ENCODE data around the gene TXNRD1. TPM values are rescaled to one million over a fixed set of nuclear protein-coding genes. Genes with fewer than 3 reads are reported as not detected.

The TXNRD1 gene
- total and polyA plus RNA-seq, 4 donors, result 97.7 to 140 (median 117) TPM

GRCh38 chr12:104175726-104176247 is 39.8 kb upstream of the TXNRD1 start:
- Histone ChIP-seq H3K9me3 (ENCODE audit: control insufficient read depth, low read length) (no peaks in the 10 kb centered on the region), H3K27me3 (ENCODE audit: control insufficient read depth in 1 of 2, insufficient read depth in 2 of 2, low read length in 1 of 2) (no peaks in the 10 kb centered on the region), H3K4me3 (ENCODE audit: low read length in 2 of 2) (no peak overlapping the region), H3K27ac (ENCODE audit: low read depth in 1 of 2, low read length in 2 of 2) (no peak overlapping the region), H3K4me1 (ENCODE audit: control insufficient read depth in 1 of 2, insufficient read depth in 2 of 2, low read length in 2 of 2) (peaks cover 0 to 3% of the 10 kb centered on the region in 2 donors), H3K36me3 (ENCODE audit: control insufficient read depth in 1 of 2, insufficient read depth in 2 of 2, low read length in 1 of 2) (no peaks in the 10 kb centered on the region)
- ATAC-seq (ENCODE audit: low FRiP score) (no peak), DNase-seq (no peak)
- intact Hi-C loops (cut with DNase I), result loop anchor here (5.0 kb wide), 2 partner anchors 33 to 38 kb away; partner anchors contain the start of gene NFYB (in 1 of the 2)
- 86 to 94% methylated on average over 10 of the region's 10 CpGs for WGBS, 2 donors

GRCh38 chr12:104177336-104177662 is 38.3 kb upstream of the TXNRD1 start:
- DNase-seq, result no peak
- 12 to 13% methylated on average over 2 of the region's 2 CpGs for WGBS, 2 donors
- ATAC-seq (ENCODE audit: low FRiP score), result no peak
- intact Hi-C loops (cut with DNase I), result loop anchor here (5.0 kb wide), 2 partner anchors 35 to 40 kb away; partner anchors contain the start of gene NFYB (in 1 of the 2)
- H3K4me3 ChIP-seq (ENCODE audit: low read length in 2 of 2), result no peak overlapping the region
- H3K36me3 ChIP-seq (ENCODE audit: control insufficient read depth in 1 of 2, insufficient read depth in 2 of 2, low read length in 1 of 2), result no peaks in the 10 kb centered on the region
- no peaks in the 10 kb centered on the region for H3K9me3 ChIP-seq (ENCODE audit: control insufficient read depth, low read length)
- H3K27ac ChIP-seq (ENCODE audit: low read depth in 1 of 2, low read length in 2 of 2), result no peak overlapping the region
- peaks cover 0 to 5% of the 10 kb centered on the region in 2 donors for H3K4me1 ChIP-seq (ENCODE audit: control insufficient read depth in 1 of 2, insufficient read depth in 2 of 2, low read length in 2 of 2)
- no peaks in the 10 kb centered on the region for H3K27me3 ChIP-seq (ENCODE audit: control insufficient read depth in 1 of 2, insufficient read depth in 2 of 2, low read length in 1 of 2)

GRCh38 chr12:104177663-104178501 is 37.7 kb upstream of the TXNRD1 start:
- Histone ChIP-seq H3K9me3 (ENCODE audit: control insufficient read depth, low read length) (no peaks in the 10 kb centered on the region), H3K4me3 (ENCODE audit: low read length in 2 of 2) (no peak overlapping the region), H3K27ac (ENCODE audit: low read depth in 1 of 2, low read length in 2 of 2) (peak overlapping the region in 1 of 2 donors; percentile 62), H3K4me1 (ENCODE audit: control insufficient read depth in 1 of 2, insufficient read depth in 2 of 2, low read length in 2 of 2) (peaks cover 0 to 5% of the 10 kb centered on the region in 2 donors), H3K27me3 (ENCODE audit: control insufficient read depth in 1 of 2, insufficient read depth in 2 of 2, low read length in 1 of 2) (no peaks in the 10 kb centered on the region), H3K36me3 (ENCODE audit: control insufficient read depth in 1 of 2, insufficient read depth in 2 of 2, low read length in 1 of 2) (no peaks in the 10 kb centered on the region)
- ATAC-seq (ENCODE audit: low FRiP score), result peak; percentile 89
- 24 to 26% methylated on average over 8 of the region's 8 CpGs for WGBS, 2 donors
- peak; percentile 87 to 88 for DNase-seq
- intact Hi-C loops (cut with DNase I), result loop anchor here (5.0 kb wide), 2 partner anchors 36 to 41 kb away; partner anchors contain the start of gene NFYB (in 1 of the 2)

- no peak overlapping the region for H3K4me3 ChIP-seq (ENCODE audit: low read length in 2 of 2)
- no peaks in the 10 kb centered on the region for H3K9me3 ChIP-seq (ENCODE audit: control insufficient read depth, low read length)
- ATAC-seq (ENCODE audit: low FRiP score), result no peak
- peak overlapping the region in 1 of 2 donors; percentile 64 for H3K27ac ChIP-seq (ENCODE audit: low read depth in 1 of 2, low read length in 2 of 2)
- WGBS, 2 donors, result 62 to 79% methylated on average over 5 of the region's 5 CpGs
- H3K36me3 ChIP-seq (ENCODE audit: control insufficient read depth in 1 of 2, insufficient read depth in 2 of 2, low read length in 1 of 2), result no peaks in the 10 kb centered on the region
- peaks cover 0 to 5% of the 10 kb centered on the region in 2 donors for H3K4me1 ChIP-seq (ENCODE audit: control insufficient read depth in 1 of 2, insufficient read depth in 2 of 2, low read length in 2 of 2)
- H3K27me3 ChIP-seq (ENCODE audit: control insufficient read depth in 1 of 2, insufficient read depth in 2 of 2, low read length in 1 of 2), result no peaks in the 10 kb centered on the region
- intact Hi-C loops (cut with DNase I), result no loop called here
- no peak for DNase-seq
Observed at GRCh38 chr12:104180374-104180773, 35.2 kb upstream of the TXNRD1 start.

DNA sequence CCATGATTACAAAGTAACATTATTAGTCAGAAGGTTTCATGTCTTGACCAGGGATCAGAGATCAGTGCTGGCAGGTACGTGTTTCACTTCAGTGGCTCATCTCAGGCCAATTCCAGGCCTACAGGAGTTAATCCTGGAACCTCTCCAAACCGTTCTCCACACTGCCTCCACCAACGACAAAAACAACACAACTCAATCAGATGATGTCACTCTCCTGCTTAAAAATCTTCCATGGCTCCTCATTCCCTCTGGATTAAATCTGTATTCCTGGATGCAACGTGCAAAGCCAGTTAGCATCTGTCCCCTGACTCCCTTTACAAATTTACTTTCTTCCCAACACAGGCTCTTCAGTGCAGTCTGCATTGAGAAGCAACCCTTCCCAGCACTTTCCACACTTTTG is 34.3 kb upstream of the TXNRD1 start:
- 1 to 6% methylated on average over 4 of the region's 4 CpGs for WGBS, 2 donors
- peaks cover 0 to 5% of the 10 kb centered on the region in 2 donors for H3K4me1 ChIP-seq (ENCODE audit: control insufficient read depth in 1 of 2, insufficient read depth in 2 of 2, low read length in 2 of 2)
- H3K4me3 ChIP-seq (ENCODE audit: low read length in 2 of 2), result no peak overlapping the region
- intact Hi-C loops (cut with DNase I), result no loop called here
- peak overlapping the region in 1 of 2 donors; percentile 64 for H3K27ac ChIP-seq (ENCODE audit: low read depth in 1 of 2, low read length in 2 of 2)
- H3K36me3 ChIP-seq (ENCODE audit: control insufficient read depth in 1 of 2, insufficient read depth in 2 of 2, low read length in 1 of 2), result no peaks in the 10 kb centered on the region
- no peak for DNase-seq
- no peaks in the 10 kb centered on the region for H3K9me3 ChIP-seq (ENCODE audit: control insufficient read depth, low read length)
- no peaks in the 10 kb centered on the region for H3K27me3 ChIP-seq (ENCODE audit: control insufficient read depth in 1 of 2, insufficient read depth in 2 of 2, low read length in 1 of 2)
- no peak for ATAC-seq (ENCODE audit: low FRiP score)

- H3K27me3 ChIP-seq (ENCODE audit: control insufficient read depth in 1 of 2, insufficient read depth in 2 of 2, low read length in 1 of 2), result no peaks in the 10 kb centered on the region
- intact Hi-C loops (cut with DNase I), result no loop called here
- ATAC-seq (ENCODE audit: low FRiP score) (peak; percentile 78), DNase-seq (peak; percentile 90 to 91)
- peaks cover 0 to 5% of the 10 kb centered on the region in 2 donors for H3K4me1 ChIP-seq (ENCODE audit: control insufficient read depth in 1 of 2, insufficient read depth in 2 of 2, low read length in 2 of 2)
- no peaks in the 10 kb centered on the region for H3K9me3 ChIP-seq (ENCODE audit: control insufficient read depth, low read length)
- H3K36me3 ChIP-seq (ENCODE audit: control insufficient read depth in 1 of 2, insufficient read depth in 2 of 2, low read length in 1 of 2), result no peaks in the 10 kb centered on the region
- peak overlapping the region in 1 of 2 donors; percentile 84 for H3K27ac ChIP-seq (ENCODE audit: low read depth in 1 of 2, low read length in 2 of 2)
- H3K4me3 ChIP-seq (ENCODE audit: low read length in 2 of 2), result no peak overlapping the region
- WGBS, 2 donors, result 3 to 4% methylated on average over 4 of the region's 4 CpGs
Observed at GRCh38 chr12:104182144-104182543, 33.4 kb upstream of the TXNRD1 start.

- no peaks in the 10 kb centered on the region for H3K36me3 ChIP-seq (ENCODE audit: control insufficient read depth in 1 of 2, insufficient read depth in 2 of 2, low read length in 1 of 2)
- intact Hi-C loops (cut with DNase I), result no loop called here
- no peaks in the 10 kb centered on the region for H3K27me3 ChIP-seq (ENCODE audit: control insufficient read depth in 1 of 2, insufficient read depth in 2 of 2, low read length in 1 of 2)
- peaks cover 0 to 5% of the 10 kb centered on the region in 2 donors for H3K4me1 ChIP-seq (ENCODE audit: control insufficient read depth in 1 of 2, insufficient read depth in 2 of 2, low read length in 2 of 2)
- no peak for DNase-seq
- H3K9me3 ChIP-seq (ENCODE audit: control insufficient read depth, low read length), result no peaks in the 10 kb centered on the region
- no peak overlapping the region for H3K4me3 ChIP-seq (ENCODE audit: low read length in 2 of 2)
- 76 to 78% methylated on average over 5 of the region's 5 CpGs for WGBS, 2 donors
- ATAC-seq (ENCODE audit: low FRiP score), result peak; percentile 5
- peak overlapping the region in 1 of 2 donors; percentile 84 for H3K27ac ChIP-seq (ENCODE audit: low read depth in 1 of 2, low read length in 2 of 2)
Observed at GRCh38 chr12:104182621-104183378, 32.8 kb upstream of the TXNRD1 start.

- WGBS, 2 donors, result 96 to 98% methylated on average over 3 of the region's 3 CpGs
- H3K4me1 ChIP-seq (ENCODE audit: control insufficient read depth in 1 of 2, insufficient read depth in 2 of 2, low read length in 2 of 2), result peaks cover 0 to 5% of the 10 kb centered on the region in 2 donors
- intact Hi-C loops (cut with DNase I), result no loop called here
- no peaks in the 10 kb centered on the region for H3K27me3 ChIP-seq (ENCODE audit: control insufficient read depth in 1 of 2, insufficient read depth in 2 of 2, low read length in 1 of 2)
- H3K27ac ChIP-seq (ENCODE audit: low read depth in 1 of 2, low read length in 2 of 2), result peak overlapping the region in 1 of 2 donors; percentile 48
- H3K36me3 ChIP-seq (ENCODE audit: control insufficient read depth in 1 of 2, insufficient read depth in 2 of 2, low read length in 1 of 2), result no peaks in the 10 kb centered on the region
- H3K9me3 ChIP-seq (ENCODE audit: control insufficient read depth, low read length), result no peaks in the 10 kb centered on the region
- ATAC-seq (ENCODE audit: low FRiP score) (no peak), DNase-seq (no peak)
- H3K4me3 ChIP-seq (ENCODE audit: low read length in 2 of 2), result no peak overlapping the region
Observed at GRCh38 chr12:104183443-104183842, 32.1 kb upstream of the TXNRD1 start.

Data from aorta (tissue), 5 donors.